PFSK-1 (cell line): ENCODE results near the gene TRIM33.

Experiments used
- FOXP2 ChIP-seq: optimal IDR thresholded peaks from 2 replicates; pipeline ENCODE3; 2011; ENCODE audit warnings: borderline replicate concordance, control low read depth, inconsistent platforms; ENCODE audit not compliant: insufficient read depth; ENCODE audit errors: extremely low read length, extremely low read depth
- POLR2AphosphoS5 ChIP-seq: IDR thresholded peaks from 2 replicates; pipeline ENCODE4 v1.6.1; 2012; ENCODE audit warnings: low read depth, mild to moderate bottlenecking, control low read depth, low read length, moderate library complexity
- REST ChIP-seq, 2 experiments: IDR thresholded peaks; 2 replicates each; pipeline versions ENCODE4 v1.6.1 to v1.8.0; 2011 to 2012; ENCODE audit warnings: low read depth in 2 of 2, low read length in 2 of 2, control low read depth in 1 of 2, inconsistent platforms in 1 of 2, mild to moderate bottlenecking in 1 of 2, moderate library complexity in 1 of 2; ENCODE audit not compliant: insufficient read depth in 1 of 2
- SIN3A ChIP-seq: IDR thresholded peaks from 2 replicates; pipeline ENCODE4 v1.6.1; 2012; ENCODE audit warnings: mild to moderate bottlenecking, low read length, moderate library complexity, borderline replicate concordance; ENCODE audit not compliant: insufficient read depth
- TAF1 ChIP-seq: IDR thresholded peaks from 2 replicates; pipeline ENCODE4 v1.6.1; 2012; ENCODE audit warnings: low read length, control low read depth, borderline replicate concordance; ENCODE audit not compliant: insufficient read depth

Gene TRIM33

GRCh38 chr1:114473796-114474195 is 37.2 kb downstream of the TRIM33 start:
- TF ChIP-seq TAF1 (no peak), SIN3A (no peak), FOXP2 (no peak), REST (IDR thresholded peaks at IDR 0.05; ENCODE audit: insufficient read depth in 1 of 2, low read depth in 2 of 2, low read length in 2 of 2) (no peak), POLR2AphosphoS5 (no peak)

GRCh38 chr1:114472408-114472807 is 38.6 kb downstream of the TRIM33 start:
- TF ChIP-seq REST (IDR thresholded peaks at IDR 0.05; ENCODE audit: insufficient read depth in 1 of 2, low read depth in 2 of 2, low read length in 2 of 2), result no peak
- TF ChIP-seq POLR2AphosphoS5, result no peak
- TF ChIP-seq FOXP2, result no peak
- no peak for TF ChIP-seq SIN3A
- TF ChIP-seq TAF1, result no peak

- TF ChIP-seq SIN3A (no peak), FOXP2 (no peak), POLR2AphosphoS5 (no peak), TAF1 (no peak), REST (IDR thresholded peaks at IDR 0.05; ENCODE audit: insufficient read depth in 1 of 2, low read depth in 2 of 2, low read length in 2 of 2) (no peak)
These were observed 40.3 kb downstream of the TRIM33 start for GRCh38 chr1:114470681-114471080.

- TF ChIP-seq TAF1 (no peak), REST (IDR thresholded peaks at IDR 0.05; ENCODE audit: insufficient read depth in 1 of 2, low read depth in 2 of 2, low read length in 2 of 2) (no peak), SIN3A (no peak), FOXP2 (no peak), POLR2AphosphoS5 (no peak)
These were observed 42.1 kb downstream of the TRIM33 start for GRCh38 chr1:114468710-114469468.

GRCh38 chr1:114468047-114468446 is 43.0 kb downstream of the TRIM33 start:
- TF ChIP-seq POLR2AphosphoS5, result no peak
- no peak for TF ChIP-seq TAF1
- TF ChIP-seq FOXP2, result no peak
- no peak for TF ChIP-seq SIN3A
- TF ChIP-seq REST (IDR thresholded peaks at IDR 0.05; ENCODE audit: insufficient read depth in 1 of 2, low read depth in 2 of 2, low read length in 2 of 2), result no peak
